A204.1 (cell line): ENCODE data around the gene COQ2.
"Not testable (repeated sequence)": the region's sequence is repeated elsewhere in the genome, so short reads cannot be mapped to it uniquely, and the experiment has no call there.

Source experiments
- FAIRE-seq: peaks from 2 replicates; lab custom pipeline; 2012; peaks lifted over from hg19 to GRCh38; lab: Jason Lieb, UNC

COQ2 gene

DNA sequence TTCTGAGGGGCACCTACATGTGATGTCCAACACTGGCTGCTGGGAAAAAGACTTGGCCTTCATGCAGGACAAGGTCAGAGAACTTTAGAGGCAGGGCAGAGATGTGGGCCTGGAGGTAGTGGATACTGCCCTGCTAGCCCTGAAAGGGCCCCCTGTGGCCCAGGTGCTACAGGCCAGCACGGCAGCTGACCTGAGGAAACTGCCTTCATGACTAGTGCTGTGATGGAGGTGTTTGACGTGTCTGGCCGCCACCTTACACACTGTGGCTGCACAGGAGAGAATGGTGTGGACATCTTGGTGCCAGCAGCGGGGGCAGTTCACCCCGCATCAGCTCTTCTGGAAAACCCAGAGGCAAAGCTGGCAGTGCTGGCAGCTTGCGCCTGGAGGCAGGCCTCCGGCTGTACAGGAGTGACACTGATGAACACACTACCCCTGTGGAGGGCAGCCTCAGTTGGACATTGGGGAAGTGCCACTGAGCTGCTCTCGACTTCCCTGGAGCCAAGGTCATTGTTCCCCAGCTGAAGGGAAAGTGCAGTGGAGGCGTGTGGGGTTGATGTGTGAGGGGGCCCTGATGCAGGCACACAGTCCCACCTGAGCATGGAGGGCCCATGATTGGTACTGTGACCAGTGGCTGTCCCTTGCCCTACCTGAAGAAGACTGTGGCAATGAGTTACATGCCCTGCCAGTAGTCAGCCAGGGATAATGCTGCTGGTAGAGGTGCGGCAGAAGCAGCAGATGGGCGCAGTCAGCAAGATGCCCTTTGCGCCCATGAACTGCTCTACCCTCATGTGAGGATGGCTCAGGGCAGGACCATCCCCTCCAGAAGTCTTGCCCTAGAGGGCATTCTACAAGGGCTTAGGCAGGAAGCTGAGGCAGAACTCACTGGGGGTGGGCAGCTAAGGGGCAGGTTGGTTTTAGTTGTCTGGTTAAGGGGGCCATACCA is 36.9 kb downstream of the COQ2 start:
- no peak for FAIRE-seq

- FAIRE-seq, result no peak
Observed at GRCh38 chr4:83241132-83241531, 43.5 kb downstream of the COQ2 start.

DNA sequence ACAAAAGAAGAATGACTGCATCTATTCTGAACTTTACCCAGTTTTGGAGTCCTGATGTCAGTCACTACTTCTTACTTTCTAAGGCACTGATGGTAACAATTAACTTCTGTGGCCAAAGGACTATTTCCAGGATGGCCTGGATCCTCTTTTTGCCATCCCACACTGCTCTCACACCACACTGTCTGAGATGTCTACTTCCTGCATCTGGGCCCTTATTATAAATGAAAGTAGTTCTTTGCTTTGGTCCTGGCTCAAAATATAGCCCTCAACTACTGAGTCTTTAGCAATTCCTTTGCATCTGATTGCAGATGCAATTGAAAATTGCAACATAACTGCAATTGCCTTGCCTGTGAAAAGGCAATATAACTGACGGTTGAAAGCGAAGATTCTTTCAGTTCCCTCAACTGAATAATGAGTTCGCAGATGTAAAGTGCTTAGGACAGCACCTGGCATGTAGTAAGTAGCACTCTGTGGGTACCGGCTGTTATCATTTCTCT is 44.2 kb downstream of the COQ2 start:
- FAIRE-seq, result no peak

DNA sequence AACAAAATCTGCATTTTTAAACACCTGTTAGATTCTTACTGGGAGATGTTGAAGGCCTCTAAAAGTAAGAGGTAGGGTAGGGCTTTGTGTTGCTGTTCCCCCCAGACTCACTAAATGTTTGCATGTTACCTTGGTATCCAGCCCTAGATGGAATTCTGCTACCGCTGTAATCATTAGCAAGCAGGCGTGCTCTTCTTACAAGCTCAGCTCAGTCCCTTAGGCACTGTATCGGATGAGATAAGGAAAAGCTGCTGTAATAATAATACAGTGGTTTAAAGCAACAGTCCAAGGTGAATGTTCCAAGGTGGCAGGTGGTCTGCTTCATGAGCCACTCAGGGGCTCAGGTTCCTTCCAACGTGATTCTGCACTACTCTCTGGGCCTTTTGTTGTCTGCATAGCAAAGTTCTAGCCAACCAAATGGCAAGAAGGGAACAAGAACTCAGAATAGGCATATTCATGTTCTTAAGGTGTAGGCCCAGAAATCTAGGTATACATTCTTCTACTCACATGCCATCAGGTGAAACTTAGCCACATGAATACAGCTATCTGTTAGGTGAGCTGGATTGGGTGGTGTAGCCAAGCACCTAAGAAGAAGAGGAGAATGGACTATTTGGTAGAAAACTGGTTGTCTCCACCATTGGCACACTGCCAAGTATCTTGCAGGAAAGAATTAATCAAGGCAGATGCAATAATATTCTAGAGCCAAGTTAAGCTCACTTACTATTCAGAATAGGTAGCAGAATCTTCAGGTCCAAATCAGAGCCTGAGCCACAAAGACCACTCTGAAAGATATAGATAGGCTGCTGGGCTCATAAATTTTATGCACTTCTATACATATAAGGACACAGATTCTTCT is 46.0 kb downstream of the COQ2 start:
- no peak for FAIRE-seq

- no peak for FAIRE-seq
Observed at GRCh38 chr4:83237591-83237990, 47.0 kb downstream of the COQ2 start.

DNA sequence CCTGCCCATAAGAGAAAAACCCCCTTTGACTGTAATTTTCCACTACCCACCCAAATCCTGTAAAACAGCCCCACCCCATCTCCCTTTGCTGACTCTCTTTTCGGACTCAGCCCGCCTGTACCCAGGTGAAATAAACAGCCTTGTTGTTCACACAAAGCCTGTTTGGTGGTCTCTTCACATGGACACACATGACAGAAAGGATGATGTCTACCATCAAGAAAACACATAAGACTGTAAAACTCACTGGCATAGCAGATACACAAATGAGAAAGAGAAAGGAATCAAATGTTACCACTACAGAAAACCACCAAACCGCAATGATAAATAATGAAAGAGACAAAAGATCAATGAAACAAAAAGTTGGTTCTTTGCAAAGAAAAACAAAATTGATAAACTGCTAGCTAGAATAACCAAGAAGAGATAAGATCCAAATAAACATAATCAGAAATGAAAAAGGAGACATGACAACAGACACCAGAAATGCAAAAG is 48.9 kb downstream of the COQ2 start:
- FAIRE-seq, result not testable (repeated sequence)

DNA sequence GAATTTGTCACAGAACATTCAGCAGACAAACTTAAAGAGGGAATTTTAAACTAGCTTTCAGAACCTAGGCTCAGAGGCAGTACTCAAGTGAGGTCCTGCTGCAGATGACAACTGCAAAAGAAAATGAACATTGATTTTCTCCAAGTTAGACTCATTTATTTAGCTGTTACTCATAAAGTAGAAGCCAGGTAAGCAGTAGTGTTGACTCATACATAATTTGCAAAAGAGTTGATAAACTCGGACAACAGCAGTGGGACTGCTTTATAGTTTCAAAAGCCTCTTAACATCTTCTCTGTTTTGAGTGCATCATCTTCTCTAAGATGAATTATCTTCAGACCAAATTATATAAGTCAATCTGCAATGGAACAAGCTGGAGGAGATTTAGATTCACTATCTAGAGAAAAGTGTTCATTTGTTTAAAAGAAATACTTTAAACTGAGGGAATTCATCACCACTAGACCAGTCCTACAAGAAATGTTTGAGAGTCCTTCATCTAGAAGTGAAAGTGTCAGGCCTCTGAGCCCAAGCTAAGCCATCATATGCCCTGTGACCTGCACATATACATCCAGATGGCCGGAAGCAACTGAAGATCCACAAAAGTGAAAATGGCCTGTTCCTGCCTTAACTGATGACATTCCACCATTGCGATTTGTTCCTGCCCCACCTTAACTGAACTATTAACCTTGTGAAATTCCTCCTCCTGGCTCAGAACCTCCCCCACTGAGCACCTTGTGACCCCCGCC is 49.5 kb downstream of the COQ2 start:
- no peak for FAIRE-seq

DNA sequence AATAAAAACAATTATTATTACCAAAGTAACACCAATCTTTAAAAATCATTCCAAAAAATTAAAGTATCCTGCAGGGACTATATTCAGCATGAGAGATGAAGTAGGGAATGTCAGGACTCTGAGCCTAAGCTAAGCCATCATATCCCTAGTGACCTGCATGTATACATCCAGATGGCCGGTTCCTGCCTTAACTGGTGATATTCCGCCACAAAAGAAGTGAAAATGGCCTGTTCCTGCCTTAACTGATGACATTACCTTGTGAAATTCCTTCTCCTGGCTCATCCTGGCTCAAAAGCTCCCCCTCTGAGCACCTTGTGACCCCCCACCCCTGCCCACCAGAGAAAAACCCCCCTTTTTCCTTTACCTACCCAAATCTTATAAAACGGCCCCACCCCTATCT is 50.2 kb downstream of the COQ2 start:
- FAIRE-seq, result not testable (repeated sequence)

GRCh38 chr4:83232082-83232481 is 52.5 kb downstream of the COQ2 start:
- no peak for FAIRE-seq

DNA sequence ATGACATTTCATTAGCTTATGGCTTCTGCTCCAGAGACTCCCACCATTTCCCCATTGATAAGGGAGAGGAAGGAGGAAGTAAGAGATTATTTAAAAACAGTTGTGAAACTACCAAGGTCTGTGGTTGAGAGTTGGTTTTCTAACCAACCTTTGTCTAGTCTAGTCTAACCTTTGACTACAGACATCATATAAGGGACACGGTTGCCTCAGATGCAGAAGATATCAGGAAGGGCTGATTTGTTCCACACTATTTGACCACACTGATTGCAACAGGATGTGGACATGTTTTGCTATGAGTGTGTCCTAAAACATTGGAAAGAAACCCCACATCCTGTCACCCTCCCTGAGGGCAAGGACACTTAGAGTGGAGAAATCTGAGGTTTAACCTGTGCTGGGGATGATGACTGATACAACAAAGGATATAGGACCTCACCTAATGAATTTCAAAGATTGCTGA is 53.0 kb downstream of the COQ2 start:
- FAIRE-seq, result no peak

DNA sequence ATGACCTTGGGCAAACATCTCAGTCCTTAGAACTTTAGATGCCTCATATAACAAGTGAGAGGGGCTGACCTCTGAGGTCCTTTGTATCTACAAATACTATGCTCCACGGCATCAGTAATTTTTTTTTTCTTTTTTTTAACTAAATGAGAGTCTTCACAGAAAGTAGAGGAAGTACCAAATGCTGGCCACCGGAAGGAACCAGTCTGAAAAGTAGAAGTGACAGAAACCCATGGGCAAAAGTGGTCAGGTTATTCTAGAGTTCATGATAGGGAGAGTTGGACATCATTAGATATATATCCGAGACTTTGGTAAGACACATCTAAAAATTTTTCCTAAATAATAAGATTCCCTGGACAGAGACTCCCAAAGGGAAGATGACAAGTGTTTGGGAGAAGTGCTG is 53.7 kb downstream of the COQ2 start:
- no peak for FAIRE-seq

DNA sequence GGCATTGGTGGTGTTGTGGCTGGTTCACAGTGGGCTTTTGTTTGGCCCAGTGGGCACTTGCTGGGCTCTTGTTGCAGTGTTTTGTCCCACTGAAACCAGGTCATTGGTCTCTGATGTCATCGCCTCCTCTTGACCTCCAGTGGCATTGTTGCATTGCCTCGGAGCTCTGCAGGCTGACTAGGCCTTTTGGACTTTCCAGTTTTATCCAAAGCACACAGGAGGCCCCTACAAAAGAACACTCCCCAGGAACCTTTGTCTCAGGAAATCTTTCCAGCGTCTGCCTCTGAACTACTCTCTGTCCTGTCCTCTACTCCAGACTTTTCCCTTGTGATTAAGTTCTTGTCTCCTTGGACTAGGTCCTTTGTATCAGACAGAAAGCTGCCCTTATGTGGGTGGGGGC is 54.8 kb downstream of the COQ2 start:
- FAIRE-seq, result no peak

DNA sequence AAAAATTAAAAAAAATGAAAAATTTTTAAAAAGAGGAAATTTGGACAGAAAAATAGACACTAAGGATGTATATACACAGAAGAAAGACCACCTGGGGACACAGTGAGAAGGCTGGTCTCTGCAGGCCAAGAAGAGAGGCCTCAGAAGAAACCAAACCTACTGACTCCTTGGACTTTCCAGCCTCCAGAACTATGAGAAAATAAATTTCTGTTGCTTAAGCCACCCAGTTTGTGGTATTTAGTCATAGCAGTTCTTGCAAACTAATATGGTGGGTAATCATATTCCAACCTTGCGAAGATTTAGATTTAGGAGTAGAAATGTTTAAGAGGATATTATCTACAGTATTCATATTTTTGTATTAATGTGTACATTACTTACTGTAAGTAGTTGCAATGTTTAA is 56.4 kb downstream of the COQ2 start:
- FAIRE-seq, result no peak

DNA sequence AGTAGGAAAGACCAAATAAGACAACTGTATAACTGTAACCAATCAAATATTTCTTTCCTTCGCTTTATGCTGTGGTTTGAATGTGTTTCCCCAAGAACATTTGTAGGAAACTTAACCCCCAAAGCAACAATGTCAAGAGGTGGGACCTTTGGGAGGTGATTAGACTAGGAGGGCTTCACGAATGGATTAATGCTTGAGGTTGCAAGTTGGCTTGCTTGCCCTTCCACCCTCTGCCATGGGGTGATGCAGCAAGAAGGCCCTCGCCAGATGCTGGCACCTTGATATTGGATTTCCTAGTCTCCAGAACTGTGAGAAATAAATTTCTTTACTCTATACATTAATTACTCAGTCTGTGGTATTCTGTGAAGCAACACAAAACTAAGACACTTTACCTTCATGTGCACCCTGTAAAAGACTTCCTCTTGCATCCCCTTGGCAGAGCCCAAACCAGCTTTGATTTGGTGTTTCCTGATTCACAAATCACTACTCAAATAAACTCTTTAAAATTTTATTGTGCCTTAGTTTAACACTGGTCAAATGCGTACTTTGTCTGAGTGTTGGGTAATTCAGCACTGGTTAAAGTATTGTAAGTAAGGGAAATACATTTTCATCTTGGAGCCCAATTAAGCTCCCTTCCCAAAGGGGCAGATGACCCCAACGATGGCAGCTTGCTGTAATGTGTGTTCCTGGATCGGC is 59.9 kb downstream of the COQ2 start:
- FAIRE-seq, result no peak

GRCh38 chr4:83223781-83224180 is 60.8 kb downstream of the COQ2 start:
- FAIRE-seq, result no peak

- FAIRE-seq, result no peak
Observed at GRCh38 chr4:83221897-83222441, 62.6 kb downstream of the COQ2 start.

GRCh38 chr4:83219344-83220331 is 65.0 kb downstream of the COQ2 start:
- FAIRE-seq, result no peak

DNA sequence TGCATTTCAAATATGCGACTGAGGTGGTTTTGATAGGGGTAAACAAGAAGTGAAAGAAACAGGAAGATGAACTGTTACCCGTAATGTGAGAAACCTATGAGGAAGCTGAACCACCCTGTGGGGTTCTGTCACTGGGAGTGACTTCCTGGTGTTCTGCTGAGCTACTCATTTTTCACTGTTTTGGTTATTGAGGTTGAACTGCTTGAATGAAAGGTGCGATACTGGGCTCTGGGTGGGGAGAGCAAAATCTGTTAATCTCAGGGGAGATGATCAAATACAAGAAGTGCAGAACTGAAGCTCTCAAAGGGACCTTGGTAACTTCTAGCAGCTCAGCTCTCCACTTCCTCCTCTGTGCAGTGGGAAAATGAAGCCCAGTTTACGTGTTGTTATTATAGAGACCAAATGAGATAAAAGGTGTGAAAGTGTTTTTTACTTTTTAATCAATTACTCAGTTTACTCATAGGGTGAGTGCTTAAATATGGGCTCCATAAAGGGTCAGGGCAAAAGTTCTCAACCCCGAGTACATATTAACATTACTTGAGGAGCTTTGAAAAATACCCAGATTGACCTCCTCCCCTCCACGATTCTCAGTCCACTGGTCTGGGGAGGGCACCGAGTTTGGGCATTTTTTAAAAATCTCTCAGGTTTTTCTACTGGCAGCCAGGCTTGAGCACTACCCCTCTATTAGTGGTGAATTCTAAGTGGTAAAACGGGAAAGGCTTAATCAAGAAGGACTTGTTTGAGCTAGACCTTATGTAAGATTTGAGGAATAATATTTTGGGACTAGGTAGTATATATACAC is 66.7 kb downstream of the COQ2 start:
- no peak for FAIRE-seq
